Stimulated activated CD8-positive, alpha-beta memory T cell treated with anti-CD3 and anti-CD28 coated beads, Interleukin-2, amount 100 ng/mL, for 48 hours (primary cell): ENCODE results near the gene PAK4.

ENCODE experiments used
- DNase-seq, 2 donors: peaks; one replicate each; pipeline ENCODE4 v3.0.0-alpha.2; 2020; ENCODE audit warnings: low read depth in 2 of 2

The PAK4 gene

GRCh38 chr19:39165857-39166256 lies 40.3 kb downstream of the PAK4 start:
- no peak for DNase-seq

- no peak for DNase-seq
Measured at GRCh38 chr19:39166571-39167391, 41.2 kb downstream of the PAK4 start.

- DNase-seq, result no peak
Measured at GRCh38 chr19:39167461-39168257, 42.1 kb downstream of the PAK4 start.

GRCh38 chr19:39168258-39169142 lies 42.9 kb downstream of the PAK4 start:
- DNase-seq, result no peak

GRCh38 chr19:39169143-39169810 lies 43.7 kb downstream of the PAK4 start:
- no peak for DNase-seq

GRCh38 chr19:39170386-39171231 lies 45.0 kb downstream of the PAK4 start:
- no peak for DNase-seq

GRCh38 chr19:39171479-39172465 lies 46.2 kb downstream of the PAK4 start:
- no peak for DNase-seq

GRCh38 chr19:39172700-39173501 lies 47.3 kb downstream of the PAK4 start:
- DNase-seq, result no peak

- DNase-seq, result no peak
Measured at GRCh38 chr19:39173502-39173991, 48.0 kb downstream of the PAK4 start.

- no peak for DNase-seq
Measured at GRCh38 chr19:39174142-39174541, 48.6 kb downstream of the PAK4 start.

GRCh38 chr19:39174558-39175544 lies 49.3 kb downstream of the PAK4 start:
- DNase-seq, result no peak

GRCh38 chr19:39175564-39175963 lies 50.0 kb downstream of the PAK4 start:
- DNase-seq, result no peak

GRCh38 chr19:39177110-39177699 lies 51.6 kb downstream of the PAK4 start:
- no peak for DNase-seq

- DNase-seq, result no peak
Measured at GRCh38 chr19:39177736-39178135, 52.1 kb downstream of the PAK4 start.

- DNase-seq, result no peak
Measured at GRCh38 chr19:39178296-39179006, 52.9 kb downstream of the PAK4 start.

GRCh38 chr19:39179754-39180153 lies 54.2 kb downstream of the PAK4 start:
- no peak for DNase-seq
